IgD-negative memory B cell (primary cell): ENCODE results near the gene CD33. TPM values are rescaled to one million over a fixed set of nuclear protein-coding genes. Genes with fewer than 3 reads are reported as not detected.
"Not testable (repeated sequence)": the region's sequence is repeated elsewhere in the genome, so short reads cannot be mapped to it uniquely, and the experiment has no call there.

Source experiments
- H3K27ac Mint-ChIP-seq, 3 donors: one replicate each; pipeline ENCODE4 v1.8.0; 2020 to 2022; ENCODE audit warnings: mild to moderate bottlenecking in 3 of 3, mixed read lengths in 3 of 3, moderate library complexity in 1 of 3
- H3K27me3 Mint-ChIP-seq: one replicate; pipeline ENCODE4 v1.8.0; 2021; ENCODE audit warnings: mixed read lengths
- H3K36me3 Mint-ChIP-seq: one replicate; pipeline ENCODE4 v1.8.0; 2020; ENCODE audit warnings: mild to moderate bottlenecking, mixed read lengths
- H3K4me1 Mint-ChIP-seq, 3 donors: one replicate each; pipeline ENCODE4 v1.8.0; 2020 to 2022; ENCODE audit warnings: mixed read lengths in 3 of 3, mild to moderate bottlenecking in 1 of 3
- H3K4me3 Mint-ChIP-seq, 4 donors: one replicate each; pipeline ENCODE4 v1.8.0; 2020 to 2022; ENCODE audit warnings: mild to moderate bottlenecking in 4 of 4, mixed read lengths in 4 of 4, moderate library complexity in 3 of 4
- H3K9me3 Mint-ChIP-seq, 3 donors: one replicate each; pipeline ENCODE4 v1.8.0; 2020 to 2021; ENCODE audit warnings: mixed read lengths in 3 of 3, mild to moderate bottlenecking in 1 of 3
- polyA plus RNA-seq: library from polyadenylated mRNA; unstranded; fragments of 300-500 nt; fragmentation: Illumina TruSeq; gene quantifications from one replicate; pipeline ENCODE4 v1.2.3, GENCODE V29; 2021

CD33 gene
- polyA plus RNA-seq, 1 donor from 2014 or later: 0.55 TPM

- H3K4me3 Mint-ChIP-seq: no peak overlapping the region
- H3K27me3 Mint-ChIP-seq: peaks cover 13% of the 10 kb centered on the region
- no peaks in the 10 kb centered on the region for H3K4me1 Mint-ChIP-seq
- H3K9me3 Mint-ChIP-seq: no peaks in the 10 kb centered on the region
- no peaks in the 10 kb centered on the region for H3K36me3 Mint-ChIP-seq
- peak overlapping the region in 1 of 3 donors; percentile 72 for H3K27ac Mint-ChIP-seq
These were observed 26.2 kb upstream of the CD33 start for GRCh38 chr19:51198641-51199040.

- H3K36me3 Mint-ChIP-seq: no peaks in the 10 kb centered on the region
- H3K4me1 Mint-ChIP-seq: no peaks in the 10 kb centered on the region
- no peaks in the 10 kb centered on the region for H3K9me3 Mint-ChIP-seq
- no peak overlapping the region for H3K27ac Mint-ChIP-seq
- H3K27me3 Mint-ChIP-seq: peaks cover 13% of the 10 kb centered on the region
- H3K4me3 Mint-ChIP-seq: no peak overlapping the region
These were observed 24.7 kb upstream of the CD33 start for GRCh38 chr19:51200071-51200666.

DNA sequence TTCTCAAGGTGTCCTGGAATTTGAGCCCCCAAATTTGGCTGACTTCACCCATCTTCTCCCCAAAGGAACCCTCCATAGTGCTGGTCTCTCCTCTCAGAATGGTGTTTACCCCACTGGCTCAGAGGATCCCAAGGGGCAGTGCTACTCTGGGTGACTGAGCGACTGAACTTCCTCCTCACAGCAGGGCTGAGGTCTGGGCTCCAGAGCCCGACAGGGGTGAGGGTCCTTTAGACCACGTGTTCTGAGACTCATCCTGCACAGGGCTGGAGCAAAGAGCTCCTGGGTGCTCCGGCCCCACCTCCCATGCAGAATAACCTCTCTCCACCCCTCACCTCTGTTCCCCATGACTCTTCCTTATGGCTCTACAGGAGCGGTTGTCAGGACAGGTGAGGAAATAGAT lies 23.2 kb upstream of the CD33 start:
- H3K9me3 Mint-ChIP-seq: no peaks in the 10 kb centered on the region
- H3K27ac Mint-ChIP-seq: no peak overlapping the region
- H3K27me3 Mint-ChIP-seq: peaks cover 13% of the 10 kb centered on the region
- no peaks in the 10 kb centered on the region for H3K4me1 Mint-ChIP-seq
- no peak overlapping the region for H3K4me3 Mint-ChIP-seq
- H3K36me3 Mint-ChIP-seq: no peaks in the 10 kb centered on the region

DNA sequence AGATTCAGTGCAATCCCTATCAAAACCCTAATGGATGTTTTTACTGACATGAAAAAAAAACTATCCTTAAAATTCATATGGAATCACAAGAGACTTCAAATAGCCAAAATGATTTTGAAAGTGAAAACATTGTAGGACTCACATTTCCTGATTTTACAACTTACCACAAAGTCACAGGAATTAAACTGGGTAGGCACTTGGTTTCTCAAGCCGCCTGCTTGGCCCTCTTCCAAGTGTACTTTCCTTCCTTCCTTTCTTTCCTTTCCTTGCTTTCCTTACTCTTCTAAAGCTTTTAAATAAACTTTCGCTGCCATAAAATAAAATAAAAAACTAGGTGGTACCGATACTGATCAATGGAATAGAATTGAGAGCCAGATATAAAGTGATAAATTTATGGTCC lies 21.0 kb upstream of the CD33 start:
- no peak overlapping the region for H3K27ac Mint-ChIP-seq
- H3K4me1 Mint-ChIP-seq: no peaks in the 10 kb centered on the region
- no peaks in the 10 kb centered on the region for H3K36me3 Mint-ChIP-seq
- H3K4me3 Mint-ChIP-seq: no peak overlapping the region
- peaks cover 14% of the 10 kb centered on the region for H3K27me3 Mint-ChIP-seq
- H3K9me3 Mint-ChIP-seq: peaks cover 0 to 2% (median 0%) of the 10 kb centered on the region in 3 donors

DNA sequence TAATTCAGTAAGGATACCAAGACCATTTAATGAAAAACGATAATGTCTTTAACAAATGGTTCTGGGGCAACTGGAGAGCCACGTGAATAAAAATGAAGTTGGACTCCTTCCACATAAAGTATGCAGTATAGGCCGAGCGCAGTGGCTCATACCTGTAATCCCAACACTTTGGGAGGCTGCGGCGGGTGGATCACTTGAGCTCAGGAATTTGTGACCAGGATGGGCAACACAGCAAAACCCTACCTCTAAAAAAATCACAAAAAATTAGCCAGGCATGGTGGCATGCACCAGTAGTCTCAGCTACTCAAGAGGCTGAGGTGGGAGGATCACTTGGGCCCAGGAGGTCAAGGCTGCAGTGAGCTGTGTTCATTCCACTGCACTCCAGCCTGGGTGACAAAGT lies 20.6 kb upstream of the CD33 start:
- Mint-ChIP-seq H3K36me3 (no peaks in the 10 kb centered on the region), H3K9me3 (peaks cover 0 to 2% (median 0%) of the 10 kb centered on the region in 3 donors), H3K4me1 (no peaks in the 10 kb centered on the region), H3K4me3 (no peak overlapping the region), H3K27me3 (peaks cover 11% of the 10 kb centered on the region), H3K27ac (no peak overlapping the region)

GRCh38 chr19:51207747-51208146 lies 17.1 kb upstream of the CD33 start:
- Mint-ChIP-seq H3K27me3 (peaks cover 6% of the 10 kb centered on the region), H3K36me3 (no peaks in the 10 kb centered on the region), H3K4me1 (peaks cover 0 to 1% (median 0%) of the 10 kb centered on the region in 3 donors), H3K9me3 (peaks cover 0 to 2% (median 0%) of the 10 kb centered on the region in 3 donors), H3K4me3 (no peak overlapping the region), H3K27ac (no peak overlapping the region)

DNA sequence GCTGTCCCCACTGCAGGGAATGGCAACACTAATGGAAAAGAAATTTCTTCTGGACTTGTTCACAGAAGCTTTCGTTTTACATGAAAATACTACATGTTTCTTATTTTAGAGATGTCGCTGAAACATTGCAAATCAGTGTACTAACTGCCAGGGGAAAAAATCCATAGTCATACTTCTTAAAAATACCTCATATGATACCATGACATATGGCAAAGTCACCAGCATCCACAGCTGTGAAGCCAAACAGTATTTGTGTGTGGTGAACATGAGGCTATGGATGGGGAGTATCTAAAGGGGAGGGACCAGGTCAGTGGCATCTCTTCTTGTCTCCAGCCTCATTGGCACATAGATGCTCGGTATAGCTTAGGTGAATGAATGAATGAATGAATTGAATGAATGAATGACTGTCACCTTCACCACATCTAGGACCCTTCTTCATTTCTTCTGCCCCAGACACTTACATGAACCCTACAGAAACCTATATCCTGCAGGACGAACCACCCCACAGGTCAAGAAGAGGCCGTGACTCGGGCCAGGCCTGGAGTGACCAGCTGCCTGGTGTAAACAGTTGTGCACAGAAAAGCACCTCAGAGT lies 14.6 kb upstream of the CD33 start:
- Mint-ChIP-seq H3K4me1 (peaks cover 0 to 1% (median 0%) of the 10 kb centered on the region in 3 donors), H3K27ac (no peak overlapping the region), H3K4me3 (no peak overlapping the region), H3K27me3 (peaks cover 6% of the 10 kb centered on the region), H3K9me3 (peaks cover 0 to 2% (median 0%) of the 10 kb centered on the region in 3 donors), H3K36me3 (no peaks in the 10 kb centered on the region)

DNA sequence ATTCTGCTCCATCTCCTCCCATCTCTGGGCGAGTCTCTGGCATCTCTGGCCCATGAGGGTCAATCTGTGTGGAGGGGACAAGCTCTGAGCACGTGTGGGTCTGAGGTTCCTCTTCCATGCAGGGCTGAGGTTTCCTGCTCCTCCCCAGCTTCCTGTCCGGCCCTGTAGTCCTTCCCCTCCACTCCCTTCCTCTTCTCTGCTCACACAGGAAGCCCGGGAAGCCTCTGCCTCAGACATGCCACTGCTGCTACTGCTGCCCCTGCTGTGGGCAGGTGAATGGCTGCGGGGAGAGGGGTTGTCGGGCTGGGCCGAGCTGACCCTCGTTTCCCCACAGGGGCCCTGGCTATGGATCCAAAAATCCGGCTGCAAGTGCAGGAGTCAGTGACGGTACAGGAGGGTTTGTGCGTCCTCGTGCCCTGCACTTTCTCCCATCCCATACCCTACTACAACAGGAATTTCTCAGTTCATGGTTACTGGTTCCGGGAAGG lies 14.0 kb upstream of the CD33 start:
- H3K4me1 Mint-ChIP-seq, H3K27me3 Mint-ChIP-seq, H3K4me3 Mint-ChIP-seq, H3K36me3 Mint-ChIP-seq, H3K9me3 Mint-ChIP-seq, H3K27ac Mint-ChIP-seq: not testable (repeated sequence)

- Mint-ChIP-seq H3K4me3 (no peak overlapping the region), H3K27ac (no peak overlapping the region), H3K9me3 (peaks cover 0 to 4% (median 2%) of the 10 kb centered on the region in 3 donors), H3K27me3 (peaks cover 6% of the 10 kb centered on the region), H3K4me1 (peaks cover 0 to 1% (median 0%) of the 10 kb centered on the region in 3 donors), H3K36me3 (no peaks in the 10 kb centered on the region)
These were observed 13.0 kb upstream of the CD33 start for GRCh38 chr19:51211833-51212232.

GRCh38 chr19:51219307-51219706 lies 5.6 kb upstream of the CD33 start:
- peaks cover 19% of the 10 kb centered on the region for H3K27me3 Mint-ChIP-seq
- no peaks in the 10 kb centered on the region for H3K36me3 Mint-ChIP-seq
- no peaks in the 10 kb centered on the region for H3K4me1 Mint-ChIP-seq
- H3K4me3 Mint-ChIP-seq: no peak overlapping the region
- no peak overlapping the region for H3K27ac Mint-ChIP-seq
- H3K9me3 Mint-ChIP-seq: peaks cover 3 to 9% (median 5%) of the 10 kb centered on the region in 3 donors

DNA sequence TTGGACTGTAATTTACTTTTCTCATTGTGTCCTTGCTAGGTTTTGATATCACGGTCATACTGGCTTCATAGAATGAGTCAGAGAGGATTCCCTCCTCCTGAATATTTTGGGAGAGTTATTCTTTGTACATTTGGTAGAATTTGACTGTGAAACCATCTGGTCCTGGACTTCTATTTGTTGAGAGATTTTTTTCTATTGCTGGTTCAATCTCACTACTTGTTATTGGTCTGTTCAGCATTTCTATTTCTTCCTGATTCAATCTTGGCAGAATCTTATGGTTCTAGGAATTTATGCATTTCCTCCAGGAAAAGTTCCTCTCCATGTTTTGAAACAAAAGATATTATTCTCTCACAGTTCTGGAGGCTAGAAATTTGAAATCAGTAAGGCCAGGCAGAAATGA lies 4.9 kb upstream of the CD33 start:
- peaks cover 19% of the 10 kb centered on the region for H3K27me3 Mint-ChIP-seq
- H3K27ac Mint-ChIP-seq: no peak overlapping the region
- H3K4me1 Mint-ChIP-seq: no peaks in the 10 kb centered on the region
- peaks cover 3 to 9% (median 5%) of the 10 kb centered on the region in 3 donors for H3K9me3 Mint-ChIP-seq
- H3K36me3 Mint-ChIP-seq: no peaks in the 10 kb centered on the region
- H3K4me3 Mint-ChIP-seq: no peak overlapping the region

GRCh38 chr19:51220996-51221395 lies 3.9 kb upstream of the CD33 start:
- Mint-ChIP-seq H3K27me3 (peaks cover 25% of the 10 kb centered on the region), H3K36me3 (no peaks in the 10 kb centered on the region), H3K4me3 (no peak overlapping the region), H3K9me3 (peaks cover 3 to 9% (median 5%) of the 10 kb centered on the region in 3 donors), H3K4me1 (no peaks in the 10 kb centered on the region), H3K27ac (no peak overlapping the region)

DNA sequence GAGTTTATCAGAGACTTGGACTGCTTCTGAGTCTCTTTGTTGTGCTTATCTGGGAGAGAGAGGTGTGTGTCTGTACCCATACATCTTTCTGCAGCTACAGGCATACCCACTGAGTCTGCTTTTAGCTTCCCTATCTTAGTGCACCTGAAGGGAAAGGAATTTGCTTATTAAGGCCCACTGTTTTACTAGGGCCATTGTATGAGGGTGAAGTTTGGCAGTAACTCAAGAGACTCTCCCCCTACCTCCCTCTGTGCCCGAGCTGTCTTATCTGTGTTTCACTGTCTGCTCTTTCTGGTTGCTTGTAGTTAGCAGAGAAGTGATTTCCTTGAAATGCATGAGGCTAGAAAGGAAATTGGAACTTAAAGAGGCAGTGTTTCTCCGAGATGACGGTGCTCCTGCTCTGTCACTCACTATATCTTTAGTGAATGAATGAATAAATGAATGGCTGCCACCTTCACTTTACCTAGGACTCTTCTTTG lies 678 bp upstream of the CD33 start:
- Mint-ChIP-seq H3K9me3 (peaks cover 0 to 3% (median 0%) of the 10 kb centered on the region in 3 donors), H3K27ac (no peak overlapping the region), H3K4me1 (no peaks in the 10 kb centered on the region), H3K36me3 (no peaks in the 10 kb centered on the region), H3K4me3 (no peak overlapping the region), H3K27me3 (peaks cover 26% of the 10 kb centered on the region)

DNA sequence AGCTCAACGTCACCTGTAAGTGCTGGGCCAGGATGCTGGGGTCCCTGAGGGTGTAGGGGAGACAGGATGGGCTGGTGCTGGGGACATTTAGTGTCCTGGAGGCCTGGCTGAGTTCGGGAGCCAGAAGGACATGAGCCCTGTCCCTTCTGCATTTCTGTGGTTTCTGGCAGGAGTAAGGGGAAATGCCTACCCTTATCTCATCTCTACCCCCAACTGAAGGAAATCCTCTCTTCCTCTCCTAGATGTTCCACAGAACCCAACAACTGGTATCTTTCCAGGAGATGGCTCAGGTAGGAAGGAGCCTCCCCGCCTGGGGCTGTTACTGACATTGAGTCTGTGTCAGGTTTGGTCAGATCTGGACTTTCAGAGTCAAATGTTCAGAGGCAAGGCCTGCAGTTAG lies 1.2 kb downstream of the CD33 start:
- Mint-ChIP-seq H3K9me3 (no peaks in the 10 kb centered on the region), H3K36me3 (no peaks in the 10 kb centered on the region), H3K4me3 (no peak overlapping the region), H3K27me3 (peaks cover 26% of the 10 kb centered on the region), H3K4me1 (no peaks in the 10 kb centered on the region), H3K27ac (no peak overlapping the region)

DNA sequence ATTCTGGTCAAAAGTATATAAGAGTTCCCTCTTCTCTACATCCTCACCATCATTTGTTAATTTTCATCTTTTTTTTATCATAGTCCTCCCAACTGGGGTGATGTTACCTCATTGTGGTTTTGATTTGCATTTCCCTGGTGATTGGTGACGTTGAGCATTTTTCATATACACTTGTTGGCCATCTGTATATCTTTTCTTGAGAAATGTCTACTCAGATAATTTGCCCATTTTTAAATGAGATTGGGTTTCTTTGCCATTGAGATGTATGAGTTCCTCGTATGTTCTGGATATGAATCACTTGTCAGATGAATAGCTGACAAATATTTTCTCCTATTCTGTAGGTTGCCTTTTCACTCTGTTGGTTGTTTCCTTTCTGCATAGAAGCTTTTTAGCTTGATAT lies 2.4 kb downstream of the CD33 start:
- Mint-ChIP-seq H3K9me3 (peaks cover 0 to 2% (median 2%) of the 10 kb centered on the region in 3 donors), H3K27ac (no peak overlapping the region), H3K4me3 (no peak overlapping the region), H3K27me3 (peaks cover 24% of the 10 kb centered on the region), H3K4me1 (no peaks in the 10 kb centered on the region), H3K36me3 (no peaks in the 10 kb centered on the region)

DNA sequence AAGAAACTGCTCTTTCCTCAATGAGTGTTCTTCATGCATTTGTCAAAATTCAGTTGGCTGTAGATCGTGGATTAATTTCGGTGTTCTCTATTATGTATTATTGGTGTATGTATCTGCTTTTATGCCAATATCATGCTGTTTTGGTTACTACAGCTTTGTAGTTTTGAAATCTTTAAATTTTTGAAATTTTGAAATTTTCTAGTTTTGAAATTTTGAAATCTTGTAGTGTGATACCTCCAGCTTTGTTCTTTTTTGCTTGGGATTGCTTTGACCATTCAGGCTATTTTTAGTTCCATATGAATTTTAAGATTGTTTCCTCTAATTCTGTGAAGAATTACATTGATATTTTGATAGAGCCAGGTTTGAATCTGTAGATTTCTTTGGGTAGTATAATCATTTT lies 3.1 kb downstream of the CD33 start:
- Mint-ChIP-seq H3K4me3 (no peak overlapping the region), H3K9me3 (peaks cover 0 to 4% (median 4%) of the 10 kb centered on the region in 3 donors), H3K27ac (no peak overlapping the region), H3K27me3 (peaks cover 21% of the 10 kb centered on the region), H3K4me1 (no peaks in the 10 kb centered on the region), H3K36me3 (no peaks in the 10 kb centered on the region)
